ENCODE results near the gene GRIN2C.

Gene GRIN2C

GRCh38 chr17:74874615-74875037 lies 14.9 kb upstream of the GRIN2C start:
- no peak for TF ChIP-seq BACH2 (CRISPR knock-in tag; IDR thresholded peaks at IDR 0.05; ENCODE audit: borderline replicate concordance)
- no peak for TF ChIP-seq ZC3H10 (CRISPR knock-in tag; IDR thresholded peaks at IDR 0.05)
- TF ChIP-seq ARNTL (CRISPR knock-in tag; IDR thresholded peaks at IDR 0.05; ENCODE audit: borderline replicate concordance, low read depth), result no peak
- no peak for TF ChIP-seq ZNF8 (CRISPR knock-in tag; IDR thresholded peaks at IDR 0.05)
- no peak for TF ChIP-seq RARB (CRISPR knock-in tag; IDR thresholded peaks at IDR 0.05)
- TF ChIP-seq OSR1 (CRISPR knock-in tag; IDR thresholded peaks at IDR 0.05), result no peak
- no peak for TF ChIP-seq ZNF565 (CRISPR knock-in tag; conservative IDR thresholded peaks at IDR 0.05; ENCODE audit: low read depth)
- no peak for TF ChIP-seq ZFP30 (CRISPR knock-in tag; IDR thresholded peaks at IDR 0.05)
- TF ChIP-seq TOX (CRISPR knock-in tag; IDR thresholded peaks at IDR 0.05; ENCODE audit: borderline replicate concordance), result no peak
- TF ChIP-seq SNAI2 (CRISPR knock-in tag; IDR thresholded peaks at IDR 0.05), result no peak
- TF ChIP-seq CSRNP3 (CRISPR knock-in tag; IDR thresholded peaks at IDR 0.05), result no peak
- TF ChIP-seq TSHZ2 (CRISPR knock-in tag; IDR thresholded peaks at IDR 0.05), result no peak
- no peak for TF ChIP-seq ZFP3 (CRISPR knock-in tag; IDR thresholded peaks at IDR 0.05)
- no peak for TF ChIP-seq CSDC2 (CRISPR knock-in tag; IDR thresholded peaks at IDR 0.05)
- TF ChIP-seq ISL1 (CRISPR knock-in tag; IDR thresholded peaks at IDR 0.05), result no peak
- ATAC-seq, result no peak

- peak; percentile 5; the same call in 2 of the 3 replicates for ATAC-seq
- no peak for TF ChIP-seq ZC3H10 (CRISPR knock-in tag; IDR thresholded peaks at IDR 0.05)
- no peak for TF ChIP-seq CREB5 (CRISPR knock-in tag; IDR thresholded peaks at IDR 0.05; ENCODE audit: low read depth)
- no peak for TF ChIP-seq ARNTL (CRISPR knock-in tag; IDR thresholded peaks at IDR 0.05; ENCODE audit: borderline replicate concordance, low read depth)
- no peak for TF ChIP-seq CSDC2 (CRISPR knock-in tag; IDR thresholded peaks at IDR 0.05)
- TF ChIP-seq ISL1 (CRISPR knock-in tag; IDR thresholded peaks at IDR 0.05), result no peak
- TF ChIP-seq TCF4 (CRISPR knock-in tag; IDR thresholded peaks at IDR 0.05; ENCODE audit: borderline replicate concordance), result no peak
- no peak for TF ChIP-seq ZNF70 (CRISPR knock-in tag; IDR thresholded peaks at IDR 0.05)
Observed at GRCh38 chr17:74873874-74874614, 14.4 kb upstream of the GRIN2C start.

- TF ChIP-seq SNAI2 (CRISPR knock-in tag; IDR thresholded peaks at IDR 0.05) (no peak), PATZ1 (CRISPR knock-in tag; IDR thresholded peaks at IDR 0.05; ENCODE audit: borderline replicate concordance) (no peak), TCF4 (CRISPR knock-in tag; IDR thresholded peaks at IDR 0.05; ENCODE audit: borderline replicate concordance) (no peak), ARNTL (CRISPR knock-in tag; IDR thresholded peaks at IDR 0.05; ENCODE audit: borderline replicate concordance, low read depth) (no peak), RARB (CRISPR knock-in tag; IDR thresholded peaks at IDR 0.05) (no peak), ISL1 (CRISPR knock-in tag; IDR thresholded peaks at IDR 0.05) (no peak), OSR1 (CRISPR knock-in tag; IDR thresholded peaks at IDR 0.05) (no peak), GLIS3 (CRISPR knock-in tag; IDR thresholded peaks at IDR 0.05) (no peak), ZNF70 (CRISPR knock-in tag; IDR thresholded peaks at IDR 0.05) (no peak), CREB5 (CRISPR knock-in tag; IDR thresholded peaks at IDR 0.05; ENCODE audit: low read depth) (no peak), CSRNP3 (CRISPR knock-in tag; IDR thresholded peaks at IDR 0.05) (no peak), TOX (CRISPR knock-in tag; IDR thresholded peaks at IDR 0.05; ENCODE audit: borderline replicate concordance) (no peak)
- ATAC-seq, result peak; percentile 95
Observed at GRCh38 chr17:74873037-74873873, 13.6 kb upstream of the GRIN2C start.
